Fibroblast of villous mesenchyme (primary cell): ENCODE results near the gene CABP7. TPM values are rescaled to one million over a fixed set of nuclear protein-coding genes. Genes with fewer than 3 reads are reported as not detected.

ENCODE experiments used
- DNase-seq: peaks from one replicate; pipeline ENCODE4 v3.0.0-alpha.2; 2010; ENCODE audit warnings: low read depth
- H3K4me3 ChIP-seq: 2 replicates; pipeline ENCODE4 v1.5.1; 2011; ENCODE audit warnings: low read depth, mild to moderate bottlenecking, low read length
- CTCF ChIP-seq: IDR thresholded peaks from 2 replicates; pipeline ENCODE4 v1.5.1; 2012; ENCODE audit warnings: low read depth, mild to moderate bottlenecking, low read length; ENCODE audit not compliant: insufficient read depth
- total RNA-seq: library from RNA; depleted of rRNA; stranded (reverse); fragments of >200 nt; gene quantifications from 2 replicates; pipeline ENCODE4 v1.2.3, GENCODE V29; 2012

Gene CABP7
- total RNA-seq, 1 donor = not detected

GRCh38 chr22:29722151-29722550 is 2.3 kb downstream of the CABP7 start:
- DNase-seq = no peak
- no peak overlapping the region for H3K4me3 ChIP-seq
- no peak for TF ChIP-seq CTCF

- no peak for TF ChIP-seq CTCF
- no peak for DNase-seq
- no peak overlapping the region for H3K4me3 ChIP-seq
These were observed 2.8 kb downstream of the CABP7 start for GRCh38 chr22:29722587-29722986.

DNA sequence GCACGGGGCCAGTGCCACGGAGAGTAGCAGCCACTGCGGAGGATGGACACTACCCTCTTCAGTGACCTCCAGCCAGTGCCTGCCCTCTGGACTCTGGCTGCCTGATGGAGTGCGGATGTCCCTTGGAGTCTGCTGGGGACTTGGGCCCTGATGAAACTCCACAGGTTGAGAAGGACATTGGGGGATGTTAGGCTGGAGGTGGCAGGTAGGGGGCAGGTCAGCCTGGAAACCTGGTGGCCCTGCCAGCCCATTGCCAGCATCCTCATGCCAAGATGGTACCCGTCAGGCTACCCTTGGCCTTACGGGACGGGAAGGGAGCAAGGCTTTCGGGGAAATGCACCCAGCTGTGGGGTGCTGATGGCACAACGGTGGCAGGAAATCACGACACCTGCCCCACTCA is 4.0 kb downstream of the CABP7 start:
- DNase-seq = no peak
- no peak for TF ChIP-seq CTCF
- no peak overlapping the region for H3K4me3 ChIP-seq

GRCh38 chr22:29724843-29725242 is 5.0 kb downstream of the CABP7 start:
- H3K4me3 ChIP-seq = no peak overlapping the region
- no peak for TF ChIP-seq CTCF
- no peak for DNase-seq

- TF ChIP-seq CTCF = no peak
- DNase-seq = no peak
- no peak overlapping the region for H3K4me3 ChIP-seq
These were observed 6.3 kb downstream of the CABP7 start for GRCh38 chr22:29726106-29726505.

GRCh38 chr22:29726512-29727130 is 6.8 kb downstream of the CABP7 start:
- no peak for DNase-seq
- H3K4me3 ChIP-seq = no peak overlapping the region
- no peak for TF ChIP-seq CTCF

DNA sequence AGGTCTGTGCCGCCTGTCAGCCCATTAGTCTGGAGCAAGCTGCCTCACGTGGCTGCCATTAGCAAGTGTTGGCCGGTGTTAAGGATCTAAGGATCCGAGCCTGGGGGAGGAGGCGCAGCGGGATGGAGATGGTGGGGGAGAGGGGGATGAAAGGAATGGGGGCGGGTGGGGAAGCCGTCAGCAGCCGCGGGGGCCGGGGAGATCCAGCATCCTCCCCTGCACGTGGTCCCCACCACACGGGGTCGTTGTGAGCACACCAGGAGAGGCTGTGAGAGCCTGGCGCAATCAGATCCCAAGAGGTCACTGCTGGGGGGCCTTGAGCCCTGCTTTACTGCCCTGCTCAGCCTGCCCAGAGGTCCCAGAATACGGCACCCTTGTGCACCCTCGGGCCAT is 7.3 kb downstream of the CABP7 start:
- TF ChIP-seq CTCF = peak; percentile 44
- DNase-seq = peak; percentile 35
- H3K4me3 ChIP-seq = no peak overlapping the region
